Fibroblast of the conjunctiva (primary cell): ENCODE results near the gene ANGPTL1.
"Not testable (repeated sequence)": the region's sequence is repeated elsewhere in the genome, so short reads cannot be mapped to it uniquely, and the experiment has no call there.

Experiments
- DNase-seq: peaks from one replicate; pipeline ENCODE4 v3.0.0-alpha.2; 2010; ENCODE audit warnings: low read depth

Gene ANGPTL1

DNA sequence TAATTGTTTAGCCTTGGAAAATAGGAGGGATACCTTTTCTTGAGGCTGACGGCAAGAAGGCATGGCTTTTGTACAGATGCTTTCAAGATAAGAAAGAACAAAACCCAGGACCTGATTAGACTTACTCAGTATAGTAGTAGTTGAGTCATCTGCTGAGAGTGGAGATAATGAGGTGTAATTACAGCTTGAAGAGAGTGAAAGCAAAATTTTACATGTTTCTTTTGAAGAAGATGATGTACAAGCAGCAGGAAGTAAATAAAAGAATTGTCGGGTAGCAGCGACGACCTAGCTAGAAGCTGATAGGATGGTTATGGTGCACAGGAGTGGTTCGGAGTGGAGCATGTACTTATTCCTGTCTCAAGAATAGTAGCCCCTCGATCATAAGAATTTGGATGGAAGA is 6.6 kb downstream of the ANGPTL1 start:
- DNase-seq: no peak

DNA sequence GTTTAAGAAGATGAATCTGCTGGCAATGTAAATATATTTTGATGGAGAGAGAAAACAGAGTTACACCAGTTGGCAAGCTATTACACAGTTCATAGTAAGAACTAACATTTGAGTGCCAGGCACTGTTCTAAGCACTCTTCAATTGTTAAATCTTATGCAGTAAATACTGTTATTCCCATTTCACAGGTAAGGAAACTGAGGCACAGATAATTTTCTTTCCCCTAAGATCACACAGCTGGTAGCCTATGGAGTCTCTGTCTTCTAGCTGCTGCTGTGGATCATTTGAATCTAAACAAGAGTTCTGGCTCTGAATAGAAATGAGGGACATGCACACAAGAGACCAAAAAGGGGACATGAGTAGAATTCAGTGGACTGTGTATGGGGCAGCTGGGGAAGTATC is 8.0 kb downstream of the ANGPTL1 start:
- DNase-seq: no peak

DNA sequence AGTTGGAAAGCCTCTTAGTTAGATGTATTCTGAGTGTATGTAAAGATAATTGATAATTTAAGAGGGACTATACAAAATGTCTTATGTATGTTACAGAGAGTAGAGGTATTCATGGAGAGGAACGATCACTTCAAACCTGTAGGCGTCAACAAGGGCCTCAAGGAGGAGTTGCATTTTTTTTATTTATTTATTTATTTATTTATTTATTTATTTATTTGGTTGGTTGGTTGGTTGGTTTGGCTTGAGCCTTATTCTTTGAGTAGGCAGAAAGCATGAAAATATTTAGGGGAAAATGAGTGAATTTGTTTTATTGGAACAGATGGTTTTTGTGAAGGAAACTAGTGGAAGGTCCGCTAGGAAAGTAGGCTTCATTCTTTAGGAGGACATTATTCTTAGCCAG is 8.5 kb downstream of the ANGPTL1 start:
- DNase-seq: no peak

DNA sequence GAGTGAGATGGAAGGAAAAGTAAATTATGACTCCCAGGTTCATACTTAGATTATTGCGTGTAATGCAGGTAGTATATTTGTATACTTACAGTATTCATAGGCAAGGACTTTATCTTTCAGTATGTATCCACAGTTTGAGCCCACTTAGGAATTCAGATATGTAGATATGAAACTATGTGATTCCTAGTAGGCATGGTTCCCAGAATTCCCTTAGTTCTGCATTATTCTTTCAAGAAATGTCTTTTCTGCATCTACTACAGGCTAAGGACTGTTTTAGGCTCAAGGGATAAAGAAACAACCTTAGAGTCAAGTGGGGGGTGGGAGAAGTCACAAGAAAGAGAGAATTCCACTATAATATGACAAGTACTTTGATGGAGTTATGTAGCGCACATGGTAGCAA is 13.8 kb downstream of the ANGPTL1 start:
- no peak for DNase-seq

DNA sequence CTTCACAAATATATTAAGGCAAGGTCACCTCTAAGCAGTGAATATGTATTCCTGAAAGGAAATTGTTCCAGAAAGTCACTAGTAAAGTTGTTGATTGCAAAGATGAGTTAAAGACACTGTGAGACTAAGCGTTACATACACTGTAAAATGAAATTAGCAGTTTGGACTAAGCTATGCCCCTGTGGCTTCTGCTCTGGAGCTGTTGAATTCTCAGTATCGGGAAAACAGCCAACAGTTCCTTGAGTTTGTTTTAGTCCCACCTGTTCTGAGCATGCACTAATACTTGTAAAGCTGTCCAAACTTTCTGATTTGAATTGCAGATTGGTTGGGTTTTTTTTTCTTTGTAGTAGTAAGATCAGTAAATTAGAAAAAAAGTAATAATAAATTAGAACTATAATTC is 21.0 kb downstream of the ANGPTL1 start:
- no peak for DNase-seq

DNA sequence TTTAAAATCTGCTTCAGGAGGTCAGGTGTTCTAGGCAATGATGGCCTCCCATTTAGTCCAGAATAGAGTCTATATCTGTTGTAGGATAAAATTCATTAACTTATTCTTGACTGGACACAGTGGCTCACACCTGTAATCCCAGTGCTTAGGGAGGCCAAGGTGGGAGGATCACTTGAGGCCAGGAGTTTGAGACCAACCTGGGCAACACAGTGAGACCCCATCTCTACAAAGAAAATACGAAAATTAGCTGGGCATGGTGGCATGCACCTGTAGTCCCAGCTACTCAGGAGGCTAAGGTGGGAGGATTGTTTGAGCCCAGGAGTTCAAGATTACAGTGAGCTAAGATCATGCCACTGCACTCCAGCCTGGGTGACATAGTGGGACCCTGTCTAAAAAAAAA is 23.0 kb downstream of the ANGPTL1 start:
- not testable (repeated sequence) for DNase-seq

DNA sequence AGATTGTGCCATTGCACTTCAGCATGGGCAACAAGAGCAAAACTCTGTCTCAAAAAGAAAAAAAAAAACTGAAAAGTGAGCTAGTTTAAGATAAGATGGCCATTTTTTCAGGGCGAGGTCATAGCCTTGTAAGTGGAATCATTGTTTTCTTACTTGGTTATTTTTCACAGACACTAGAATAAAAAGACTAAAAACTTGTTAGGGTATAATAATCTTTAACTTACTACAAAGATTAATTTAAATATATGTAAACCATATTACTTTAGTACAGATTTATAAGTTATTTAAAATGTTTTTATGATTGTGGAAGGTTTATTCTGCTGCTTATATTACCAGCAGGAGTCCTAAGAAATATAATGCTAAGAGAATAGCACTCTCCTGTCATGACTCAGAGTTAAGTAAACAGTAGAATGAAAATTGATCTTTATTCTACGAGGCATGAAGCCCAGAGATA is 23.5 kb downstream of the ANGPTL1 start:
- peak; percentile 10 for DNase-seq

DNA sequence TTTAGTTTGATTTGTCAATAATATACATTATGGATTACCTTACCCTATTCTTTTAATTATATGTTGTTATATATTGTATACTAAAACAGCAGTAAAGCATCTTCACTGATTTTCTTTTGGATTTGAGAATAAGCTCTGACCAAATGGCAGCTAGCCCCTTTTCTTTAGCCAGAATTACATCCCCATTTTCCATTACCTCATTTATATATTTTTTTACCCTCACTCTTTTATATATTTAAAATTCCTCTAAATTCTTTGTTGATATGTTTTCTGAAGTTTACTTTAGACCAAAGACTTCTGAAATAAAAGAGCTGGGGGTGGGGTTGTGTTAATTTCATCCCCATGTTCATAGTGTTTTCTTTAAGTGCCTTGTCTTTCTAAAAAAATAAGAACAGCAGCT is 24.6 kb downstream of the ANGPTL1 start:
- no peak for DNase-seq

DNA sequence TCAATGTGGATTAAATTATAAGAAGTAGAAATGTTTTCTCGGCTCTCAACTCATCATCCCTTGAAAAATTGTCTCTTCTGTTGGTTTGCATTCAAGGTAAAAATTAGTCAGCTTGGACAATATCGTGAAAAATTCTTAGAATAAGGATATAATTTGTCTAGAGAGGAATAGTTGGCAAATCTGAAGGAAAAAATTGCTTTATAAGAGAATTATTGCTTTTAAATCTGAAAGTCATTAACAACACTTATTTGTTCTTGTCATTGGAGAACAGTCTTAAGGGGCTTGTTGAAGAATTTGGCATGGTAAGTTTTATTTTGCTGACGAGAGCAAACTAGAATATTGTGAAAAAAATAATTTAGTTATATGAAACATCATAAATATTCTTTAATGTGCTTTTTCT is 26.4 kb downstream of the ANGPTL1 start:
- no peak for DNase-seq

DNA sequence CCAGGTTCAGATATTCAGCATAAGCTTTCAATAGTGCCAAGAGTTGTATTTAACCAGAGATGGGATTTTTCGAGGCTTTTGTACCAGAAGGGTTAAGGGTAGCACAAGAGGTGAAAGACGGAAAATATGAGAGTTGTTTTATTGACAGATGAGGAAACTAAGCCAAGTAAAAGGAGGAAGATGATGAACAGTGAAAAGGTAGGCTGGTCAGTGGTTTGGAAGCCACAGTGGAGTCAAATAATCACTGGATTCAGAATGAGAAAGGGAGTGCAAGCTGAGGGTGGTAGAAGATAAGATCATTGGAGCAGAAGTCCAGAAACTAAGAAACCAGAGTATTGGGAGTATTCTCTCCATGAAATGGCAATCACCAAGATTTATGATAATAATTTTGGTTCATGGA is 45.7 kb downstream of the ANGPTL1 start:
- DNase-seq: no peak

DNA sequence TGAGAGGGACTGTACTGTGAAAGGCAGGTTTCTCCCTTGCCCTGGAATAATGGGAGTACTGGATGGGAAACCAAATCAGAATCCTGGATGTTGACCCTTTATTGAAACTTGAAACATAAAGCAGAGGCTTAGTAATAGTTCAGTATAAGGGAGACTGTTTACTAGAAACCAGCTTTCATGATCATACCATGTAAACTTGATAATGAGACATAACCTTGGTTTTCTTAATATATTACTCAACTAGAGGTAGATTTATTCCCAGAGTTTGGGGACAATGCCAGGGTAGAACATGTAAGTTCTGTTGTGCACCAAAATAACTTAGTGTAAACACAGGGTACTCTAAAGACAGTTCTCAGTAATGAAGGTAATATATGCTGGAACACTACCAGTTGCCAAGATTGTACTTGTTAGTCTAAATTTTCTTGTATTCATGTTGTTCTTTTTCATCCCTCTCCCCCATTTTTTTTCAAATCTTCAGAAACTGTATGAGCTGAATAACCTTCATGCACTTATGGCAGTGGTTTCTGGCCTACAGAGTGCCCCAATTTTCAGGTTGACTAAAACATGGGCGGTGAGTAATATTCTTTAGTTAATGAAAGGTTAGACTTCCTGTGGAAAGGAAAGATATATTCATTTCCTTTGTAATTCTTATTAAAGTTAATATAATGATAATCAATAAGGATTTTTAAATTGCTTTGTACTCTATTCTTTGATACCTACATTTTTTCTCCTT is 49.6 kb downstream of the ANGPTL1 start:
- no peak for DNase-seq

DNA sequence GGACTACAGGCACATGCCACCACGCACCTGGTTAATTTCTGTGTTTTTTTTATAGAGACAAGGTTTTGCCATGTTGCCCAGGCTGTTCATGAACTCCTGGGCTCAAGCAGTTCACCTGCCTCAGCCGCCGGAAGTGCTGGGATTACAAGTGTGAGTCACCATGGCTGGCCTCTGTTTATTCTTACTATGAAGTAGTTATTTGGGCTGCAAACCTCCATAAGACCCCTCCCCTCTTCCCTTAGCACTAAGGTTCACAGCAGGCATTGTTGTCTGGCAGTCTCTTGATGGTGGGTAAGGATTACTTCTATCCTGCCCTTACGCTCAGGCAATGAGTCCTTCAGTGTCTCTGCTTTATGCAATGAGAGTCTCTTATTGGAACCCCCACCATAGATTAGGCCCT is 51.8 kb downstream of the ANGPTL1 start:
- DNase-seq: no peak

DNA sequence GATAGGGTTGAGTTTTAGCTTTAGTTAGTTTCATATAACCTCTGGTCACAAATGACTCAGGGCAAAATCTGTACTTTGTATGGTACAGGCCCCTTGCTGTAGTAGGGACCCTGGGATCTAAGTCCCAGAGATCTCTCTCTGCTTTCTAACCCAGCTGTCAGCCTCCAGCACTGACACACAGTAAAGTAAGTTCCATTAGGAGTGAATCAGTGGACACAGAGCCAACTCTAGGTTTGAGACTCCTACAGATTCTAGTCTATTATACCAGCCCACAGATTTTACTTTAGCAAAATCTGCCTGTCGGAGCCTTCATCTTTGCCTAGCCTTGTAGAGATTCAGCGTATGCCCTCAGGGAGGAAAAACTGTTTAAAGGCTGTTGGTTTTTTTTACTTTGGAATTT is 52.5 kb downstream of the ANGPTL1 start:
- DNase-seq: no peak

DNA sequence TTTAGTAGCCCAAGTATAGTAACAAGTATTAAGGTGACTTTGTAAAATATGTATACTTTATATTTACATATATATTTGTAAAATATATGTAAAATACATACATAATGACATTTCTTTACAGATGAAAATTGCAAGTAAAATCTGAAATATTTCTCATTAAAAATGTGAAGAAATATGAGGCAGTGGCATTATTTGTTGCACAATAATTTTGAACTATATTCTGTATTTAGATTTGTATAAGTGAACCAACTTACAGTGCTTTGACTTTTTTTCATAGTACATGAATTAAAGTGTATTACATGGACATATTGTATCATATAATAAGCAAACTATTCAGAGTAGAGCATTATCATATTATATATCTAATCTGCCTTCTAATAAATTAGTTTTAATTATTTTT is 60.3 kb downstream of the ANGPTL1 start:
- no peak for DNase-seq

DNA sequence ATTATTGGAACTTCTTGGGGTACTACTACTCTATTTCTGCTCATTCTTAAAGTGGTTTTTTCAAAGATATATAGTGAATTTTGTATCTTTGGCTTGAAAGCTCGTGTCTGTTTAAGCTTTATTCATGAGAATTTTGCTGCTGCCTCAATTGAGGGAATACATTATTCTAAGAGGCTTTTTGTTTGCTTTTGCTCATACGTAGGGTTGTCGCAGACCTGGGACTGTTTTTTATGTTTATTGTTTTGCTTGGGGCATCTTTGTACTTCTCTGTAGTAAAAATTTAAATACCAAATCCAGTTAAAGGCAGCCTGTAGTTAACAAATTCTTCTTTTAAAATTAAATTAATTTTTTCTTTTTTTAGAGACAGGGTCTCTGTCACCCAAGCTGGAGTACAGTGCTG is 62.3 kb downstream of the ANGPTL1 start:
- DNase-seq: no peak

DNA sequence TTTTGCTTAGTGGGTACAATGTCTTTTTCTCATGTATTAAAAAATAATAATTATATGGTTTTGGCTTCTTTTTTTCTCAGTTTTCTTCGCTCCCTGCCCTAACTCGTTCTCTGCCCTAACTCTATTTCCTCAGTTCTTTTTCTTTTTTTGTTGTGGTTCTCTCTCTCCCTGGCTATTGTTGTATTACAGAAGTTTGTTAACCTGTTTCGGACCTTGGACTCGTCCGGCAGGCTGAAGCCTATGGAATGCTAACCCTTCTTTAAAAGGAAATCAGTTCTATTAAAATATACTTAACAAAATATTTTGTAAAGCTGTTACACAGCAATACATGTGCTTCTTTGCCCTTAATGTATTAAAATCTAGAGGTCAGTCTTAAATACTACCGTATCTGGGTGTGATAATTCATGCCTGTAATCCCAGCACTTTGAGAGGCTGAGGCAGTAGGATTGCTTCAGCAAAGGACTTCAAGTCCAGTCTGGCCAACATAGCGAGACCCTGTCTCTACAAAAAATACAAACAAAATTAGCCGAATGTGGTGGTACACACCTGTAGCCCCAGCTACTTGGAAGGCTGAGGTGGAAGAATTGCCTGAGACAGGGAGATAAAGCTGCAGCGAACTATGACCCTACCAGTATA is 64.1 kb downstream of the ANGPTL1 start:
- DNase-seq: no peak

DNA sequence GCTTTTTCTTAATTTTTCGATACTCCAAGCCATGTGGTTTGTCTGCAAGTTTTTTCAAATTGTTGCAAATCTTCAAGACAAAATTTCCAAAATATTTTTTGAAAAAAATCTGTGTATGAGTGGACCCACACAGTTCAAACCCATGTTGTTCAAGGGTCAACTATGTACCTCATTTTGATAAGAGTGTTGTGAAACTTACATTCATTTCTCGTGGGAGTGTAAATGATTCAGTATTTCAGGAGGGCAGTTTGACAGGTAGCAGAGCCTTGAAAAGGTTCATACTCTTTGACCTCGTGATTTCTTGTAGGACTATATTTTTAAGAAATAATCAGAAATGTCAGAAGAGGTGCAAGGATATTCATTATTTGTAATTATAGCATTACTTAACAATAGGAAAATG is 68.0 kb downstream of the ANGPTL1 start:
- no peak for DNase-seq
